ENCODE data around the gene ADARB2. TPM values are rescaled to one million over a fixed set of nuclear protein-coding genes. Genes with fewer than 3 reads are reported as not detected.
"Not testable (repeated sequence)": the region's sequence is repeated elsewhere in the genome, so short reads cannot be mapped to it uniquely, and the experiment has no call there.

Gene ADARB2
- total RNA-seq, 1 donor from 2014 or later = 0.06 TPM

GRCh38 chr10:1414346-1414745 is 323.0 kb downstream of the ADARB2 start:
- not testable (repeated sequence) for DNase-seq (ENCODE audit: low spot score)

GRCh38 chr10:1413823-1414222 is 323.5 kb downstream of the ADARB2 start:
- no peak for DNase-seq (ENCODE audit: low spot score)

GRCh38 chr10:1413256-1413655 is 324.1 kb downstream of the ADARB2 start:
- no peak for DNase-seq (ENCODE audit: low spot score)

GRCh38 chr10:1412531-1413189 is 324.7 kb downstream of the ADARB2 start:
- no peak for DNase-seq (ENCODE audit: low spot score)

GRCh38 chr10:1411956-1412355 is 325.4 kb downstream of the ADARB2 start:
- DNase-seq (ENCODE audit: low spot score) = no peak

- DNase-seq (ENCODE audit: low spot score) = no peak
These were observed 325.9 kb downstream of the ADARB2 start for GRCh38 chr10:1411451-1411850.

- DNase-seq (ENCODE audit: low spot score) = no peak
These were observed 326.6 kb downstream of the ADARB2 start for GRCh38 chr10:1410469-1411395.

- no peak for DNase-seq (ENCODE audit: low spot score)
These were observed 327.3 kb downstream of the ADARB2 start for GRCh38 chr10:1410032-1410431.

- DNase-seq (ENCODE audit: low spot score) = no peak
These were observed 327.9 kb downstream of the ADARB2 start for GRCh38 chr10:1409392-1409791.

- DNase-seq (ENCODE audit: low spot score) = no peak
These were observed 328.5 kb downstream of the ADARB2 start for GRCh38 chr10:1408651-1409367.

- DNase-seq (ENCODE audit: low spot score) = peak; percentile 87
These were observed 330.1 kb downstream of the ADARB2 start for GRCh38 chr10:1406967-1407945.

GRCh38 chr10:1406132-1406966 is 331.0 kb downstream of the ADARB2 start:
- peak; percentile 68 for DNase-seq (ENCODE audit: low spot score)

- peak; percentile 81 for DNase-seq (ENCODE audit: low spot score)
These were observed 332.7 kb downstream of the ADARB2 start for GRCh38 chr10:1404323-1405260.

GRCh38 chr10:1403508-1404322 is 333.6 kb downstream of the ADARB2 start:
- DNase-seq (ENCODE audit: low spot score) = peak; percentile 69

- DNase-seq (ENCODE audit: low spot score) = peak; percentile 86
These were observed 334.4 kb downstream of the ADARB2 start for GRCh38 chr10:1402816-1403507.

- DNase-seq (ENCODE audit: low spot score) = peak; percentile 67
These were observed 335.1 kb downstream of the ADARB2 start for GRCh38 chr10:1402016-1402770.

All from mesenteric fat pad (tissue), 1 donor.